GM19455 (cell line): Measurements from ENCODE around the gene KCNQ1.

Experiments
- ATAC-seq: cut with Tn5 transposase; IDR thresholded peaks from one replicate; pipeline ENCODE4 v1.9.1; 2021; ENCODE audit not compliant: unreplicated experiment

KCNQ1 gene

DNA sequence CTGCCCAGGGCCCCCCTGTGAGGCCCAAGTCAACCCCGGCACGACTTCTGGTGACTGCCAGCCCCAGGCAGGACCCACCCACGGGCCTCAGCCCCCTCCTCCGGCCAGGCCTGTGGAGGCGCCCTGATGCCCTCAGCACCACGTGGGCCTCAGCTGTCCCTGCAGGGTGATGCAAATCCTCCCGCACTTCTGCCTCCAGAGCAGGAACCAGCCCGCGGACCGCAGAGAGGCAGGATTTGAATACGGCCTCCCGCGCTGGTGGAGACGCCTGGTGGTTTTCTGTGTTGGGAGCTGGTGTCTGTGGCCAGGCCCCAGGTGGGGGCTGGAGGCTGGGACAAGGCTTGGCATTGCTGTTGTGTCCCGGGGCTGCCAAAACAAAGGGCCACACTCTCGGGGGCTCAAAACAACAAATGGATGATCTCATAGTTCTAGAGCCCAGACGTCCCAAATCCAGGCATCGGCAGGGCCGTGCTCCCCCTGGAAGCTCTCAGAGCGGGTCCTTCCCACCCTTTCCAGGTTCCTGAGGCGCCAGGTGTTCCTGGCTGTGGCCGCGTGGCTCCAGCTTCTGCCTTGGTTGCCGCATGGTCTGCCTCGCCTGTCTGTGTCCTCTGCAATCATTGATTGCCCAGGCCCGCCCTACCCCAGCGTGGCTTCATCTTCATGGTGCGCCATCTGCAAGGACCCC is 19.9 kb upstream of the KCNQ1 start:
- no peak for ATAC-seq

DNA sequence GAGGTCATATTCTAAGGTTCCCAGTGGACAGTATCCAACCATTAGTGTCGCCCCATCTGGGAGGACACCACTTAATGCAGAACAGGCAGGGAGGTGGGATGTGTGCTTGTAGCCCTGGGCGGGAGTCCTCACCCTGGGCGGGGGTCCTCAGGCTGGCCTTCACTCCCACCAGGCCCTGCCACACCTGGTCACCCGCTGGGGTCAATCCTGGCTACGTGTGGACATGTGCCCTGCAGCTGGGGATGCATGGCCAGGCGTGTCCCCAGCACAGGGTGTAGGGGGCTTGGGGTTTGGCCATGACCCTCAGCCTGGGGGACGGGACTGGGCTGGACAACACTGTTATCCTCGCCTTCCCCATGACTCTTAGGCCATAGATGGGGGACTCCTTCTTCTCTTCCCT is 19.3 kb upstream of the KCNQ1 start:
- ATAC-seq, result no peak

DNA sequence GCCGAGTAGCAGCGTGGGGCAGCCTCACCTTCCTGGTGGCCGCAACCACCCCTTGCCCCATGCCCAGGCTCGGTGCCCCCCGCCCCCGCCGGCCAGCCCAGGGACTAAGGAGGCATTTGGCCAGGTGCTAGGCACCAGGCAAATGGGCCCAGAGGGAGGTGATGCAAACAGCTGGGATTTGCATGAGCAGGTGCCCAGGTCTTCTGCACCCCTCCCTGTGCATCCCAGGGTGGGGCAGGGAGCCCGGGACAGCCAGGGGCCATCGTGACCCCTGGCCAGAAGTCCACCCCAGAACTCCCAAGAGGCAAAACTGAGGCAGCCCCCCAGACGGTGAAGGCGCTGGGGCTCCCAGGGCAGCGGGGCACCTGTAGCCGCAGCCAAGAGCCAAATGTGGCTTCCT is 18.6 kb upstream of the KCNQ1 start:
- no peak for ATAC-seq

DNA sequence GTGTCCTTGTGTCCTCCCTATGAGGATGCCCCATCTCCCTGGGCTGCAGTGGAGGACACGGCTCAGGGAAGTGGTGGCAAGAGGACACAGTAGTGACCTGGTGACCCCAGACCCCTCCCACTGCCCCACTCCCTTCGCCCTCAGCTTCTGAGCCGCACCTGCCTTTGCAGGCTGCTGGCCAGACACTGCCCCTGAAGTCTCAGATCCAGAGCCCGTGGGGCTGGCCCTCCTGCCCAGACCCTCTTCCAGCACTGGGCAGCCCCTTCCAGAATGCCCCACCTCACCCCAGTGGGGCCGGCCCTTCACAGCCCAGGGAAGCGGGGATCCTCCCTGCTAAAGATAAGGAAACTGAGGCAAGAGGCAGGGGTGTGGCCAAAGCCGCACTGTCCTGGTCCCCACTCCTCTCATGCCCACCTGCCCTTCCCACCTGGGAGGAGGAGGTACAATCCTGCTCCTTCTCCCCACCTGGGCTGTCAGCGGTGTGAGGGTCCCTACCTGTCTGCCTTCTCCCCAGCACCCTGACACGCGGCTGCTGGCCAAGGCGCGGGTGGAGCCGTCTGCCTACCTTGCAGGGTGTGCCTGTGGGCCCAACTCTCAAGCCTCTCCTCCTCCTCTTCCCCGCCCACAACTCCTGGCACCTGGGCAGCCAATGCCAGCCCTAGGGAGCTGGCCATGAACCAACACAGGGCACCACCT is 17.8 kb upstream of the KCNQ1 start:
- ATAC-seq, result no peak

DNA sequence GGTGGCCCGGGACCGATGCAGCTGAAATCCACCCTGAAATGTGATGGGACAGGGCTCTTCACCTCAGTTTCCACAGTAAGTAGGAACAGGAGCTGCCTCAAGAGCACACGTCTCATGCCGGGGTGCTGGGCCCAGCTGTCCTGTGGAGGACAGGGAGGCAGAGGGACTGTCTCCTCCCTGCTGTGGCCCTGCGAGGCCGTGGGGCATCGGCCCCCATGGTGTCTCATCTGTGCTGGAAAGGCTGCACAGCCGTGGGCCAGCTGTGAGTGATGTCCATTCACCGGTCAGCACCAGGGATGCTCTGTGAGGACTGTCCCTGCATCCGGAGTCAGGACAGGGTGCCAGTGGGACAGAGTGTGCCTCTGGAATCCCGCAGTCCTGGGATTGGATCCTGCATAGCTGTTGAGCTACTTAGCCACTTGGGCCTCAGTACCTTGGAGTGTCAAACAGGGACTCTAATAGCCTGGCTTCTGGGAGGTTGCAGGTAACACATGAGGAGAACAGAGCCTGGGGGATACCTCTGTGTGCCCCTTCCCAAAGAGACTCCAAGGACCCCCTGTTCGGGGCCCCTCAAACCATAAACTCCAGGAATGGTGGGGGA is 17.0 kb upstream of the KCNQ1 start:
- no peak for ATAC-seq

DNA sequence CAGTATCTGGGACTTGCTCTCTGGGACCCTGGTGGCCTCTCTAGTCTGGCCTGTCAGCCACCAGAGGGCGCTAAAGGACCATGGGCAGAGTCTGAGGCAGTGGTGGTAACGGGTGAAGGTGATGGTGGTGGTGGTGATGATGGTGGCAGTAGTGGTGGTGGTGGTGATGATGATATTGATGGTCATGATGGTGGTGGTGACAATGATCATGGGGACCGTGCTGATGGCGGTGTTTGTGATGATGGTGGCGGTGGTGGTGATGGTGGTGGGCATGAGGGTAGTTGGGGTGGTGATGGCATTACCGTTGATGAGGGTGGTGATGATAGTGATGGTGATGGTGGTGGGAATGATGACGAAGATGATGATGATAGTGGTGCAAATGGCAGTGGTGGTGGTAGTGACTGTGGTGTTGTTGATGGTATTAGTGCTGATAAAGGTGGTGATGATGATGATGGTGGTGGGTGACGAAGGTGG is 16.4 kb upstream of the KCNQ1 start:
- ATAC-seq, result no peak

DNA sequence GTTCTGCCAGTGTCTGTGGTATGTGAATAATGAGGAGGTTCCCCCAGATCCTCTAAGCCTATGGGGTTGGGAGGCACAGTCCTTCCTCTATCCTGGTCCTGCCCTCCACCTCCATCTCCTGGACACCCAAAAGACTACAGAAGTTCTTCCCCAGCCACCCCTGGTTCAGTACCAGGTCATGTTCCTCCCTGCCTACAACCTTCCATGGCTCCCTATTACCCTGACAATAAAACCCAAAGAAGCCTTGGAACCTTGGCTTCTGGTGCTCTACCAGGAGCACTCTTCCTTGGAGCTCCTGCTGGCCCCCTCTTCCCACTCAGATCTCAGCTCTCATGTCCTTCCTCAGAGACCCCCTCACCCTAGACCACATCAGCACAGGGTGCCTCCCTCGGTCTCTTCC is 13.4 kb upstream of the KCNQ1 start:
- no peak for ATAC-seq

DNA sequence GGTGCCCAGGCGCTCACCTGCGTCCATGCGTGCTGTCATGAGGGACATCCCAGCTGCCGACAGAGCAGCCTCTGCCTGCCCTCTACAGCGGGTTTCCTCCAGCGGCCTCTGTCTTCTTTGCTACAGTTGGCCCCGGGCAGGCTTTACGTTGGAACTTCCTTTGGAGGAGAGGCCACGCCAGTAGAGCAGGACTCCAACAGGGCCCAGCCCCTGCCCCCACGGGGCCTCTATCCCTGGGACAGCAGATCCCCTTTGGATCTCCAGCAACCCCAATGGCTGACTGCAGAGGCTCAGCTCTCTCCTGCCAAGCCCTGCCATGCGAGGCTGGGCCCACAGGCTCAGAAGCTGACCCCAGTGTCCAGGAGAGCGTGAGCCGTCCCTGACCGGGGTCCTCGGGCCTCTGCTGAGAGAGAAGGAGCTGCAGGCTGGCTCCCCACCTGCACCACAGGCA is 12.6 kb upstream of the KCNQ1 start:
- no peak for ATAC-seq

DNA sequence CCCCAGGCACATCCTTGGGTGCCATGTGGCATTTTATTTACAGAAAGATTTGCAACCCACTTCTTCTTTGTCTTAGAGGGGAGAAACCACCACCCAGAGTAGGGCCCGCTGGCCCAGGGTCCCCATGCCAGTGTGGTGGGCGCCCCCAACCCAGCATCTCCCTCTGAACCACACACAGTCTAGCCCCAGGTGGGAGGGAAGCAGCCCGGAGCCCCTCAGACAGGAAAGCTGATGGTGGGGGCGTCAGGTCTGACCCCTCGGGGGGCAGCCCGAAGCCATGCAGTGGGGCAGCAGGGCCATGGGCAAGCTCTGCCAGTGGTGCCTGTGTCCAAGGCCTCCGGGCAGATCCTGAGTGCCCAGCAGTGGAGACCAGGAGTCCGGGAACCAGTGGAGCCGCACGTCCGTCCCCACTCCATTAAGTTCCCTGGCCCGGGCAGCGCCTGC is 12.2 kb upstream of the KCNQ1 start:
- no peak for ATAC-seq

DNA sequence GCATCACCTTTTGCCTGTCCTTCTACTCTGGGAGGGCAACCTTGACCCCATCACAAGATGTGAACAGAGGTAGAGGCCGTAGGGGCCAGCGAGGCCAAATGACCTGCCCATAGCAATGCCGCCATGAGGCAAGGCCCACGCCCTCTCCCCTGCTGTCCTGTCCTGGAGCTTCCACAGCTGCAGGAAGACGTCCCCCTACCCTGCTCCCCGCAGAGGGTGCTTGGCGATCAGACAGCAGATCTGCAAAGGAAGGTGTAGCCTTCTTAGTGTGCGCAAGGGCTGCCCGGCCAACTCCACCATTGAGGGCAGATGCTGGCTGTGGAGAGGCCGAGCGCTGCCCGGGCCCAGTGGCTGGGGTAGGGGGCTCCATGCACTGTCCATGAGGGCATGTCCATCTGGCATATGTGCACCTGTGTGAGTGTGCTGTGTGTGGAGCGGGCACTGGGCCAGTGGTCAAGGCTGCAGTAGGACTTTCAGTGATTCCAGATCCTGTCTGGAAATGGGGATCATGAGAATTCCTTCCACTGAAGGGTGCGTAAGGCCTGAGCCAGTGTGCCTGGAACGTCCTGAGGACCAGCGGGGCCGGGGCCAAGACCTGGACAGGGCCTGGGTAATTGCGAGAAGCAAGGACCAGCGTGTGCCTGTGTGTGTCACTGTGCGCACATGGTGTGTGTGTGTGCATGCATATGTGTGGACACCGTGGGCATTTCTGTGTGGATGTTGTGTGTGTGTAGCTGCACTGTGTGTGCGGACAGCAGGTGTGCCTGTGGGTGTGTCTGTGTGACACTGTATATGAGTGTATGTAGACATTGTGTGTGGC is 11.5 kb upstream of the KCNQ1 start:
- ATAC-seq, result no peak

DNA sequence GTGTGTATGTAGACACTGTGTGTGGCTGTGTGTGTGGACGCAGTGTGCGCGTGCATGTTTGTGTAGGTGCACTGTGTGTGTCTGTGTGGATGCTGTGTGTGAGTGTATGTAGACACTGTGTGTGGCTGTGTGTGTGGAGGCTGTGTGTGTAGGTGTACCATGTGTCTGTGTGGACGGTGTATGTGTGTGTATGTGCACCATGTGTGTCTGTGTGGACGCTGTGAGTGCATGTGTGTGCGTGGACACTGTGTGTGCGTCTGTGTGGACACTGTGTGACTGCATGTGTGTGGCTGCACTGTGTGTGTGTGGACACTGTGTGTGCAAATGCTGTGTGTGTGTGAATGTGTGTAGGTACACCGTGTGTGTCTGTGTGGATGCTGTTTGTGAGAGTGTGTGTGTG is 10.8 kb upstream of the KCNQ1 start:
- ATAC-seq, result no peak

DNA sequence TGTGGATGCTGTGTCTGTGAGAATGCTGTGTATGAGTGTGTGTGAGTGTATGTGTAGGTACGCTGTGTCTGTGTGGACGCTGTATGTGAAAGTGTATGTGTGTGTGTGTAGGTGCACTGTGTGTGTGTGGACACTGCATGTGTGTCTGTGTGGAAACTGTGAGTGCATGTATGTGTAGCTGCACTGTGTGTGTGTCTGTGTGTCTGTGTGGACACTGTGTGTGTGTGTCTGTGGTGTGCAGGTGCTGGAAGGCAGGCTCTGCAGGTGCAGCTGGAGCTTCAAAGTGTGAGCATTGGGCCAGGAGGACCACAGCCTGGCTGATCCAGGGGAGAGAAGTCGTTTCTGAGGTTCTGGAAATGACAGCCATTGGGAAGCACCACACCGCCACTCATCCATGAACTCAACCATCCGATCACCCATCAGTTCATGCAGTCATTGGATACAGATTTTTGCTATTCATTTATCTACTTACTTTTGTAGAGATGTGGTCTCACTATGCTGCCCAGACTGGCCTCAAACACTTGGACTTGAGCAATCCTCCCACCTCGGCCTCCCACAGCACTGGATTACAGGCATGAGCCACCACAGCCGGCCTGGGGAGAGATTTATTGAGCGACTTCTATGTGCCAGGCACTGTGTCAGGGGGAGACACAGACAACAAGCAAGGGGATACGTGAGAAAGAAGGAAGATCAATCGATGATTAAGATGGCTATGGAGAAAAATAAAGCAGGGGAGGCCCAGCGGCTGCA is 10.1 kb upstream of the KCNQ1 start:
- no peak for ATAC-seq

DNA sequence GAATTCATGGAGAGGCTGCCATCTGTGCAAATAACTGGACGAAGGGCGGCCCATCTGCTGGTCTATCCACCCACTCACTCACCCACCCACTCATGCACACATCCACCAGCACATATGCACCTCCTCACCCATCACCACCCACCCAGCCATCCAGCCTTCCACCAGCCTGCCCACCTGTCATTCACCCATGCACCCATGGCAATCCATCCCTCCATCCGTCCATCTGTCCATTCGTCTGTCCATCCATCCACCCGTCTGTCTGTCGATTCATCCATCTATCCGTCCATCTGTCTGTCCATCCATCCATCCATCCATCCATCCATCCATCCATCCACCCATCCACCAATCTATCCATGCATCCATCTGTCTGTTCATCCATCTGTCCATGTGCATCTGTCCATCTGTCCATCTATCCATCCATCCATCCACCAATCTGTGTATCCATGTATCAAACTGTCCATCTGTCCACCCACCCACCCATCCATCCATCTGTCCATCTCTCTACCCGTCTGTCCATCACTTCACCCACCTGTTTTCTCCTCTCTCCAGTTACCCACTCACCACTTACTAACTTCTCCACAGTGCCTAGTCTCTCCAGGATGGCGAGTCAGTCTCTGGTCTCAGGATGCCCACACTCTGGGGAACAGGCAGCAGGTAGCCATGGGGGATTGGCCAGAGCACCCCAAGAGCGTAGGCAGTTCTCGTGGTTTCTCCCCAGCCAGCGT is 9.4 kb upstream of the KCNQ1 start:
- no peak for ATAC-seq

DNA sequence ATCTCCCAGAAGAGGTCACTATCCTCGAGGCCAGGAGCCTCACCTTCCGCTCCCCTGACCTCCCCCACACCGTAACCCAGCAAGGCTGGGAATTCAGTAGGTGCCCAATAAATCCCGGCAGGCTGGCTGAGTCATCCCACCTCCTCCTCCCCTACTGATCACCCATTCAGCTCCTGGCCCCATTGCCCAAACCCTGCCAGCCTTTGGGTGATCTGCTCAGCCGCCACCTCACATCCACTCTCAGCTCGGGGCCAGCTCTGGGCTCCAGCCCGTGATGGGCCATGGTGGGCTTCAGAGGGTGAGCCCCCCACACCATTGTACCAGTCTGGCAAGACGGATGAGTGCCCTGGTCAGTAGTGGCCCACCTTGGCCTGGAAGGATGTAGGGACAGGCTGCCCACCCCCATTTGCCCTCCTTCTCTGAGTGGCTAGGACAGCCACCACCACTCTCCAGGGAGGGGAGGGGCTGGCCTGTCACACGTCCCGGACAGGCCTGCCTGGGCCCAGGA is 8.7 kb upstream of the KCNQ1 start:
- ATAC-seq, result no peak

DNA sequence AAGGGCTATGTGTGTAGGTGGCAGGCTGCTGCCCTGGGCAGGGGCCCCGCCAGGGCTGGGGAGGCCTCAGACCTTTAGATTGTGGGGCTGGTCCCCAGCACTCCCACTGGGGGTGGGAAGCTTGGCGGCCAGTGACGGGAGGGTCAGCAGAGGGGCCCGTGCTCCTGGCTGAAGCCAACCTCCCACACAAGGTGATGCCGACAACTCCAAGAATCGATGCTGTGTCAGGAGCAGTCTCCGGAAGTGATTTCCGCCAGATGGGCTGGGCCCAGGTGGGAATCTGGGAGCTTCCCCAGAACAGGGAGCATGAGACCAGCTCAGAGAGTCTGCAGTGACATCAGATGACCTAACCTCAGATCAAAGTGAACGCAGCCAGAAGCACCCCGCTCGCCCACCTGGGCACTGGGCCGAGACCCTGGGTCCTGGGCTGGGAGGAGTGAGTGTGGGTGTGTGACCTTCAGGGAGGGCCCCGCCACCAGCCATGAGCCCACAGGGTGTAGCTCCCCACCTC is 8.2 kb upstream of the KCNQ1 start:
- no peak for ATAC-seq

DNA sequence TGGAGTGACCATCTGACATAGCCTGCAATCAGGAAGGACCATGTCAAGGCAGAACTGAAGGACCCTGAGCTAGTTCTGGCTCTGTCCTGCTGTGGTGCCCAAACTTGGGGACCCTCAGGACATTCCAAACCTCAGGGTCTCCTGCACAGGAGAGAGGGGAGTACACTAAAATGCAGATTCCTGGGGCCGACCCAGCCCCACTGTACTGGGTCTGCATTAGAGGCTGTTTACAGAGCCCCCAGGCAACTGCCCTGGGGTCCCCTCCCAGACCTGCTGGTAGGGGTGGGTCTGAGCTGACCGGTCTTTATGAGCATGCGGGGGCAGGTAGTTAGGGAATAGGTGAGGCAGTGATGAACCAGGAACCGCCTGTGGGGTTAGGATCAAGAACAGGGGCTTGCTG is 7.3 kb upstream of the KCNQ1 start:
- no peak for ATAC-seq

DNA sequence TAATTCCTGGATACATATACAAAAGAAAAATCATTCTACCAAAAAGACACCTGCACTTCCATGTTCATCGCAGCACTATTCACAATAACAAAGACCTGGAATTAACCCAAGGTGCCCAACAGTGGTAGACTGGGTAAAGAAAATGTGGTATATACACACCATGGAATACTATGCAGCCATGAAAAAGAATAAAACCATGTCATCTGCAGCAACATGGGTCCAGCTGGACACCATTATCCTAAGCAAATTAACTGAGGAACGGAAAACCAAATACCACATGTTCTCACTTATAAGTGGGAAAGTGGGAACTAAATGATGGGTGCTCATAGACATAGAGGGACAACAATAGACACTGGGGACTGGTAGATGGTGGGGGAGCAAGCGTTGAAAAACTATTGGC is 5.0 kb upstream of the KCNQ1 start:
- no peak for ATAC-seq

DNA sequence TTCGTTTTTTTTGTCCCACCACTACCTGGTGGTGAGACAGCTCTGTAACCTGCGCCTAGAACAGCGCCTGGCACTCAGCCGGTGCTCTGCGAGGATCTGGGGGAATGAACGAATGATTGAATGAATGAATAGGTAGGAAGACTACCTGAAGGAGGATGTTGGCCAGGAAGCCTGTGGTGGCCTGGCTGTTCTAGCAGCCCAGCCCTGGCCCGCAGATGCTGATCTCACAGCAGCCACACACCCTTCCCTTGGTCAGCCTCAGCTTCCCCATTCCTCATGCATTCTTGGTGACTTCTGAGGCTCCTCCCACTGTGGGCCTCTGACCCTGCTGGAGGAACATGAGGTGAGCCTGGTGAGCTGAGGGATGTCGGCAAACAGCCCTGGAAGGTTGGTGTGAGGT is 4.2 kb upstream of the KCNQ1 start:
- no peak for ATAC-seq

DNA sequence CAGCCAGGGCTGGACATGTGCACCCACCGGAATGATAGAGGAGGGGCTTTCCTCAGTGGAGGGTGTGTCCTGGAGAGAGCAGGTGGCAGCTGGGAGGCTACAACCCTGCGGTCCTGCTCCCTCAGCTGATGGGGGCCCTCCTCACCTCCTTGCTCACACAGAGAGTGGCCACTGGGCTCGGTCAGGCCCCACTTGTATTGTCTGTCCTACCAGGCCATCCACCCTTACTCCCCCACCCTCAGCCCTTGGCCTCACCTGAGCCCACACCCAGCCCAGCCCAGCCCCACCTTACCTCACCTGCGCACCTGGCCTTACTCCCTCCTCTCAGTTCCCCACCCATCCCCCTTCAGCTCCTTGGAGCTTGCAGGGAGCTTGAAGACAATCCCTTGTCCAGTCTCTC is 3.6 kb upstream of the KCNQ1 start:
- no peak for ATAC-seq

DNA sequence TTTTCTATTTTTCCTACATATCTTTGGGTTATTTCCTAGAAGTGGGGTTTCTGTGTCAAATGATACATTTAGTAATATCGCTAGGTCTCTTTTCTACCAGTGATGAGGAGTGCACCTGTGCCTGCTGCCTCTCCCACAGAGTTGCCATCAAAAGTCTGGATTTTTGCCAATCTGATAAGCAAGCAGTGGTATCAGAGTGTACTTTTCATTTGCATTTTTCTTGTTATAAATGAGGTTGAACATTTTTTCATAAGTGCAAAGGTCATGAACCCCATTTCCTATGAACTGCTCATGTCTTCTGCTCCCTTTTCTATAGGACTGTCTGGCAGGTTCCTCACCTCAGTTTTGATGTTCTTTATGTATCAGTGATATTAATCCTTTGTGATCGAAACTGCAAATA is 2.2 kb upstream of the KCNQ1 start:
- ATAC-seq, result no peak
